Left ventricle myocardium superior (tissue), 1 donor: ENCODE measurements around the gene TP63. TPM values are rescaled to one million over a fixed set of nuclear protein-coding genes. Genes with fewer than 3 reads are reported as not detected.

Experiments used
- ATAC-seq: fragments of 200-7000 bp; cut with Tn5 transposase; one replicate; pipeline ENCODE4 v1.9.1; 2020; ENCODE audit warnings: mild to moderate bottlenecking, moderate library complexity
- DNase-seq: peaks from one replicate; pipeline ENCODE4 v3.0.0-alpha.2; 2020
- intact Hi-C: fragments of 100-400 bp; cut with micrococcal nuclease; formaldehyde crosslinking; loops from one replicate; pipeline ENCODE4 v1.11.0; 2022
- total RNA-seq: library from RNA; stranded (reverse); fragmentation: NEBNext Ultra II Directional; extraction: Animal tissue kit (Norgen Biotek cat#: 25700); gene quantifications from one replicate; pipeline ENCODE4 v1.2.1, GENCODE V29; 2021
- donor health status: DM: no; HTN: yes; CAD: no; lungs with severe emphysema.

TP63 gene
- total RNA-seq, 1 donor from 2014 or later, result 0.20 TPM

DNA sequence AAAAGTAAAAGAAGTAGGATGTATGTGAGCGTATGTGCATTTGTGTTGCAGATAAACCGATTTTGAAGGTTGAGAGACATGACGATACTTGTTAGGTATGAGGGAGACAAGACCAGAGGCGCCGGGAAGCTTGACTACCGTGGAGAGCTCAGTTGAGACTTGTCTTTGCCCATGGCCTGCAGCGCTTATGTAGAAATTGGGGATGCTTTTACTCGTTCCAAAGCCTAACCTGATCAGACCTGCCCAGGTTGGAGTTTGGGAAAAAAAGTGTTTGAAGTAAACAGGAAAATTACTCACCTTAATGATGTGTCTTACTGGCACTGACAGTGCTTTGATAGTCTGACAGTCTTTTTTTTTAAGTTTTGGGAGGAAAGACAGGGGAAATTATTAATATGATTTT, 202.8 kb downstream of the TP63 start:
- intact Hi-C loops, result no loop called here
- ATAC-seq, result no peak
- DNase-seq, result no peak

DNA sequence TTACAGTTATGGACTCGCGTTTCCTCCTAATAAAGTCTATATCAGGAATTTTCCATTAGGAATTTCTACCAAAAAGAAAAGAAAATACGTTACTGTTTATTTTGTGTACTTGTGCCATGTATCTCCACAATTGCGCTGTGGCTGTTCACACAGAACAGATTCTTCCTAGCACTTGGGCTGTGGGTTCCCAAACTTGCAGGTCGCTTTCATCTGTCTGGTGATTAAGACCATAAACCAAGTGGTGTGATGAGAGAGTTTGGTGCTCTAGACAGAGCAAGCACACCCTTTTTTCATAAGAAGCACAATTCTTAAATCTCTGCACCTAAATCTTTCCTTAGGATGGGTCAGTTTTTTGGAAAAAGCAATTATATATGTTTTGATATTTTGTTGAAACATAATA, 203.3 kb downstream of the TP63 start:
- intact Hi-C loops, result no loop called here
- DNase-seq, result no peak

DNA sequence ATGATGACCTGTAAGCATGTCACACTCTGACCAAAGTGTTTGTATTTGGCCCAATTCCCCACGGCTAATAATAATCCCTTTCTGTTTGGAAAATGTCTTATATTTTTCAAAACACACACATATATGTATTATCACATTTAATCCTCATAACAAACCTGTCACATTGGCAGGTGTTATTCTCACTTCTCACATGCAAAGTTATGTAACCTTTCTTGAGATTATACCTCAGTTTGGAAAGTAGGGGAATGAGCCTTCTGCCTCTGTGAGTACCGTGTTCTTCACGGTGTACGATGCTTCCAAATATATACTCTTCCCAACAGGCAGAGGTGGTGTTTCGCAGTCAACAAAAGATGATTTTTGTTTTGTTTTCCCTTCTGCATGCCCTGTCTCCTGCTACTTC, 205.6 kb downstream of the TP63 start:
- ATAC-seq, result no peak
- DNase-seq, result no peak
- intact Hi-C loops, result no loop called here

More for the DNA sequence above, 203.3 kb downstream of the TP63 start:
- ATAC-seq, result no peak

DNA sequence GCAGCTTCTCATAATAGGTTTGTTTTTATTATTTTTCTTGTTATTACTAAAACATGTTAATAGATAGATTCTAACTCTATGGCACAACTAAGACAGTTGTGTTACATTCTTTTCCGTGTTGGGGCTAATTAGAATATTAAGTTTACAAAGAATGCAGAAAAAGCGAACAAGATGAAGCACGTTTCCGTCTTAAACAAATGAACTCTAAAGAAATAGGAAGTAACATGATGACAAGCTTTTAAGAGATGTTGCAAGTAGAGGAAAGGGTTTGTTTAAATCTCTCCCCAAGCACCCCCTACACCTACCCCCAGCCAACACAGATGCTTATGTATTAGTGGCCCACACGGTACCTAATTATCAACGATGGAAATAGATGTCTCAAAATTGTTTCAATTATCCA, 207.1 kb downstream of the TP63 start:
- DNase-seq, result no peak
- intact Hi-C loops, result no loop called here
- no peak for ATAC-seq

DNA sequence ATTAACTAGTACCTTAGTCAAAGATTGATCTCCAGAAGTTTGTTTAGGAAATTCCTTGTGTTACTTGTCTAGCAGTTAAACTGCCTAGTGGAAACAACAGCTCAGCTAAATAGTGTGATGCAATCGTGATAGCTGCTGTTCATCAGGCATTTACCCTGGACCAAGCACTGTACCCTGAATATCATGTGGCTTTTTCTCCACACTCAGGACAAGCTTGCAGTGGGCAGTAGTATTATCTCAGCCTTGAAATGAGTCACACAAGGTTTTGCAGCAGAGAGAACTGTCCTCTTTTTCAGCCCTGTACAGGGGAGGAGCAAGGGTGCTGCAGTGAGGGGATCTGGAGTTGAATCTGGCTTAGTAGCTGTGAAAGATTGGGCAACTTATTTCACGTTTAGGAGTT, 208.4 kb downstream of the TP63 start:
- intact Hi-C loops, result no loop called here
- ATAC-seq (no peak), DNase-seq (no peak)

DNA sequence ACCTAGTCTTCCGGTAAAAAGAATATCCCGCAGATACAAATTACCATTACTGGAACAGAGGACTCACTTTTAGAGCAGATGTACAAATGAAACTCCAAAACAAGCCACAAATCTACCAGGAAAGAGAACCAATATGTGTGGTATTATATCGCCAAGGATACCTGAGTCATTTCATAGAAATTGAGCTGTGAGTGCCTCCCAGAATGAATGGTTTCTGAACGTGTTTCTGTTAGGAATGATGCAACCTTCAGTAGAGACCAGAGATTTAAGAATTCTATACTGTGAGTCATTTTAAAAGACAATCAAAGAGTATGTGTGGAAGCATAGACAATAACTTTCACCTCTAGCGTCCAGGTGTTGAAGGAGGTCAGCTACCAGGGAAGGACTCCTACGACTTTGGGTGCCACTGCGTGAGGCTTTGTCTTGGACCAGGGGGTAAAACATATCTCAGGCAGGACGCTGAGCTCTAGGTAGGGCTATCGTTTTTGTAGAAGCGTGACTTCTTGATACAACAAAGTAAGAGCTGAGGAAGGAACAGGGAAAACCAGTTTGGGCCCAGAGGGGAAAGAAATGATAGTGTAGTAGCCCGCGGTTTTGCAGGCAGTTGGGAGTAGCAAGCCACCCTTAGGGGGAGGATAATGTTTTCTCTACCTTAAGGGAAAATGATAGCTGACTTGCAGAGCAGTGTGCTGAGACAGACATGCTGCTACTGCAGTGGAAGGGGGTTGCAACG, 210.4 kb downstream of the TP63 start:
- DNase-seq (no peak), ATAC-seq (no peak)
- intact Hi-C loops, result no loop called here

DNA sequence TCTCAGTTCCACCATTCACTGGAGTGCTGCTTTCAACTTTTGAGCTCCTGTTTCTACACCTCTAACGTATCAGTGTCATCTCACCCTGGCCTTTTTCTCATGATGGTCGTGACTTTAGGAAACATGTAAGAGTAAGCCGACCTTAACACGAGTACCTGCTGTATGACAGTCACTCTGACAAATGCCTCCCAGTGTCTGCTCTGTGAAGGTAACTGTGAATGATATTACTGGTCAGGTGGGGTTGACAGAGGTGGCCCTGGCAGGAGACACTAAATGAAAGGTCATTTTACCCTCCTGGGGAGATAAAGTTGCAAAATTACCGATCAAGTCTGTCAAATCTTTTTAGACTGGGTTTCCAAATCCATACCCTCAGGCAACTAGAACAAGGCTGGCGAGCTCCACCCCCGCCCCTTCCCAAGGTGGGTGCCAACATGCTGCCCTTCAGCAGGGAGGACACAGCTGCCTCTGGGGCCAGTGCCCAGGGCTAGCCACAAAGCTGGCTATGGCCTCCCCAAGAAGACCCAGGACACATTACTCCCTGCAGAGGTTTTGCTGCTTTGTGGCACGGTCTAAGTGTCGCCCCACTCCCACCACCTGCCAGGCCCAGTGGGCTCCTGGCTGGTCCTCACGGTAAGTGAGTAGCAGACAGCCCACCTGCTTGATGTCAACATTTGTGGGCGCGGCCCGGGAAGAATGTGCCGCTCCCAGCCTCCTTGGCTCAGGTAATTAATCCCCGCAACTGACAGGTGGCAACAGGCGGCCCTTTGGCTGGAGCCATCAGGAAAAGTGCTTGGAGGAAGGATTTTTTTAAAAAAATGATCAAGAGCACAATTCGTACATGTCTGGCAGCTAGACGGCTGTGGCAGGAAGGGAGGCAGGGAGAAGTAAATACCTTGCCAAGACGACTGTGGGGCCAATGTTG, 211.8 kb downstream of the TP63 start:
- intact Hi-C loops, result no loop called here
- DNase-seq, result no peak
- no peak for ATAC-seq

DNA sequence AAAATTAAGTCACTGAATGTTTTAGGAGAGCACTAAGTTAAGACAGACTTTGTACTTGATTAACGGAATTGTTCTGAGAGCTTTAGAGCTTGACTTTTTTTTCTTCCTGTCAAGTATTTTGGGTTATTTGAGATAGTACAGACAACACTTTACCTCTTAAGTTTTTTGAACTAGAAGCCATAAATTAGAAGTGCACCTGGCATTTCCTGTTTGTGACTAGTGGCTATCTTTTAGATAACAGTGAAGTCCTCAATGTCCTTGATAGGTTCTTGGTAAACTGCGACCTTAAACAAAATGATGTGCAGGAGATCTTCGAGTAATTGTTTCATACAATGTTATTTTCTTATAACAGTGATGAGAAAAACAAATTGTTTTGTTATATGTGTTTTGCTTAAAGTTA, 213.9 kb downstream of the TP63 start:
- no peak for ATAC-seq
- intact Hi-C loops, result no loop called here

DNA sequence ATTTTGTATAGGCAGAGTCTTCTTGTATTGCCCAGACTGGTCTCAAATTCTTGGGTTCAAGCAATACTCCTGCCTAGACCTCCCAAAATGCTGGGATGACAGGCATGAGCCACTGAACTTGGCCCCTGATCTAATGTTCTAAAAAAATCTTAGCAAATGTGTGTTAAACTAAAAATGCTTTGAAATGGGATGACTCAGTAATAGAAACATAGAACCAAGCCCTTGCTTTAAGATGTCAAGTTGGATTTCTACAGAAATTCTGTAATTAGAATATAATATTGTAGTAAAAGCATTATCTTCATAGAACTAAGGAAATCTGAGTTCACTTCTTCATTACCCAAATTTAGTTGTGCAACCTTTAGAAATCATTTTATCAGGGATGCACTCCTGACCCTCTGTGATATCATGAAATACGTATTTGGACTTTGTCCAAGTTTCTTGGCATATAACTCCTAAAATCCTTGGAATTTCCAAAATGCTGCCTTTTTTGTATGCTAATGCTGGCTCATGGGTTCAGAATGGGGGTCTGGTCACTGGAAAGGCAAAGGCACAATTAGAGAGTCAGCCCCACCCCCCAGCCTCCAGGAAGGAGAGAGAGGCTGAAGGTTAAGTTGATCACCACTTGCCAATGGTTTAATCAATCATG, 217.3 kb downstream of the TP63 start:
- DNase-seq (no peak), ATAC-seq (no peak)
- intact Hi-C loops, result no loop called here

More for the DNA sequence above, 213.9 kb downstream of the TP63 start:
- no peak for DNase-seq

DNA sequence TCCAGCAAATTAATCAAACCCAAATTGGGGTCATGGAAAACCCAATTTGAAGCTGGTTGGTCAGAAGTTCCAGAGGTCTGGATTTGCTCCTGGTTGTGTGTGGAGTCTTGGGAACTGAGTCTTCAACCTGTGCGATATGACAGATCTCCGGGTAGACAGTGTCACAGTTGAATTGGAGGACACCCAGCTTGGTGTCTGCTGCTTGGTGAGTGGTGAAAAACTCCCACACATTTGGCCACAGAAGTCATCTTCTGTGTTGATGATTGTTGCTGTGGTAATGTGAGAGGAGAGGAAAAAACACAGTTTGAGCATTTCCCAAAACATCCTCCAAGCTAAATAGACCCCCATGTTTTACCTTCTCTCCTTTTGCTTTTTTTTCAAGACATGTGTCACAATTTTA, 218.1 kb downstream of the TP63 start:
- intact Hi-C loops, result no loop called here
- DNase-seq, result no peak
- no peak for ATAC-seq

DNA sequence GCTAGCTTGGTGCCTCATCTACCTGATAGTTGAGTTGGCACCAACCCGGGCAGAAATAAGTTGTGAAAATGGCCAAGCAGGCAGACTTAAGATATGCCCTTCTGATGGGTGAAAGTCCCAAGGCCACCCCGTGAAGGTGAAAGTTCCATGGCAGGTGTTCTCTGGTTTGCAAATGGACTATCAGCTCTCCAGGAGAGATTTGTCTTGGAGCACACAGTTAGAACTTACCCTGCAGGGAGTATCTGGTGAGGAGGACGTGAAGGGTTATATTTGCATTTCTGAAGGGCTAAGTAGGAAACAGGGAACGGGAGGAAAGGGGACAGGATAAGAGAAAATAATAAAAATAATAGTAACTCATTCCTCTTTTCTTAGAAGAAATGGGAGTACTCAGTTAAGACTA, 220.5 kb downstream of the TP63 start:
- ATAC-seq (no peak), DNase-seq (no peak)
- intact Hi-C loops, result no loop called here

DNA sequence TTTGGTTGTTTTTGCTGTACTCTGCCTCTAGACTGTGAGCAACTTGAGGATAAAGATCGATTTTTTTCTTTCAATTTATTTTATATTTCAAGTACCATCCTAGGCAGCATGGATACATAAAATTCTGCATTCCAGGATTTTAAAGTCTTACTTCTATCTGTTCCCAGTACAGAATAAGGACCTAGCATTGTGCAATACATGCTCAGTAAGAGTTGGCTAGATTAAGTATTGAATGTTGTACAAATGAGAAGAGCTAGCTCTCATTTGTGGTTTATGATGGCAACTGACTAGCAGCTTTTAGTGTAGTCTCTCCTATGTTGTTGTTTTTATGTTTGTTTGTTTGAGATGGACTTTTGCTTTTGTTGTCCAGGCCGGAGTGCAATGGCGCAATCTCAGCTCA, 222.7 kb downstream of the TP63 start:
- DNase-seq (no peak), ATAC-seq (no peak)
- intact Hi-C loops, result no loop called here

DNA sequence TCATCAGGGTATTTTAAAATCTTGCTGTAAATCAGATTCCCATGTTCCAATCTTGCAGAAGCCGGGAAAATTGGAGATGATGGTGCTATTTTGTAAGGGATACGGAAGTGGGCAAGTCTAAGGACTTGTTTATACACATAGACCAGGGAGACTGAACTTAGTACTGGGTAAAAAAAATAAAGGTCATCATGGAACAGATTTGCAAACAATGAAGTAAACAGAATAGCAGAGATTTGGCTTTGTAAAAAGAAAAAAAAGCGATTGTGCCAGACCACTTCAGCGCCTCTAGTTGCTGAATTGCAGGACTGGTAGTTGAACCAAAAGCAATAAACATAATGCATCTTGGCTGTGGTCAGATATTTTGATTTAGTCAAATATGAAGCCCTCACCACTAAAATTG, 229.1 kb downstream of the TP63 start:
- DNase-seq (no peak), ATAC-seq (no peak)
- intact Hi-C loops, result no loop called here

DNA sequence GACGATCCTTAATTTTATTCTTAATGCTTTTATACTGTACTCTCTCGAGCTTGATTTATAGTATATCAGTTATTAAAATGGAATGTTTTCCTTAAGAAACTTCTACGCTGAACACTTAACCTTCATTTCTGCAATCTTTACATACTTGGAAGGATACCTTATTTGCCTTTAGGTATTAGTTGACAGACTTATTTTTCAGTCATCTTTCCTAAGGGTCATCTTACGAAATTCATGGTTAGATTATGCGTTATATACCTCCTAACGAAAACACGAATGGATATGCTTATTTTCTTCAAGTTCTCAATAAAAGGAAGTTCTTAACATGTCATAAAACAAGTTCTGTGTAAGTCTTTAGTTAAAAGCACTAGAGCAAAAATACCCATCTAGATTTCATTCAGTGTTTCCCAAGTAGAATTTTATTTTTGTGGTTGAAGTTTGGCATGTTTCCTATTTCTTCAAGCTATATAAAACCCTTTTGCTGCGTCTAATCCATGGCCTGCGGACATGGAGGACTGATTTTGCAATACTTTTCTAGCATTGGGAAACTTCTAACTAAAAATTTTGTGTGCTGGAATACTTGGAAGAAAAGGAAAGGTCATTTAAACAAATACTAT, 231.3 kb downstream of the TP63 start:
- intact Hi-C loops, result no loop called here
- no peak for ATAC-seq
- DNase-seq, result no peak

DNA sequence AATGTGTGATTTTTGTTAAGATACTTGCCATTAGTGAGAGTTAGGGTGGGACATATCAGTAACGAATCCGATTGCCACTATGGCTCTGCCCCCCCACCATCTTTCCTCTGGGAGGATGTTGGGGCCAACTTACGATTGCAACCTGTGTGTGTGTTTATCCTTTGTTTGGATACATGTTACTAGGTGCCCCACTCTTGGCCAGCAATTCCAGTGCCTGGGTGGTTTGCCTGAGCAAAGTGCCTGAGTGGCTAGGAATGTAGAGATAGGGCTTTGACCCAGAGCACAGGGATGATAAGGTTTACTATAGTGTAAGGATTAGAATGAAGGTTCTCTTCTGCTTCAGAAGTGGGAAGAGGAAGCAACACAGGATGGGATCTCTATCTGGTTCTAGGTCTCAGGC, 231.8 kb downstream of the TP63 start:
- ATAC-seq (peak; percentile 100), DNase-seq (peak; percentile 68)
- intact Hi-C loops, result no loop called here

DNA sequence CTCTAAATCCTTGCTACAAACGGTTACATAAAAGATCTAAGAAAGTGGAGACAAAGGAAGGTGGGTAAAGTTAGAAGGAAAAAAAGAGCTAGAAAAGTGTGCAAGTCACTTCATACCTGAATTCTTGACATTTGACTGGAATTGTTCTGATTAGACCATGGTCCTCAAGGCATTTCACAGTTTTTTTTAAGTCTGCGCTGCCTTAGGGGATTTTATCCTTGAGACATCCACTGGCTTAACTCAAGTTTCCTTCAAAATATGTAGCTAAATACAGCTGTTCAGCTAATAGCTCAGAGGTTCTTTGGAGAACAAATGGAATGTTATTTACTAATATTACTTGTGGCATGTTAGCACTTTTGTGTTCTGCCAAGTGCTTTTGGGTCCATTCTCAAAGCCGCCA, 236.9 kb downstream of the TP63 start:
- intact Hi-C loops, result no loop called here
- ATAC-seq, result no peak
- no peak for DNase-seq

DNA sequence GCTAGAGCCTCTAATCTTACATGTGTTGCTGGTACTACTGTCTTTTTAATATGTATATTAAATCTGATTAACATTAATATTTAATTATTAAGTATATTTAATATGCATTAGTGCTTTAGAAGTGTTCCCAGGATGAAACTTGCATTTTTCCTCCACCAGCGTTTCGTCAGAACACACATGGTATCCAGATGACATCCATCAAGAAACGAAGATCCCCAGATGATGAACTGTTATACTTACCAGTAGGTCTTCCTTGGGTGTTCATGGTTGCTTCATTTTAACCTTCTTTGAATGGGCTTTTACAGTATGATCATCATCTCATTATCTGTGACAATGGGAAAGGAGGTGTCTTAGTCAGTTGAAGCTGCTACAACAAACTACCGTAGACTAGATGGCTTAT, 238.0 kb downstream of the TP63 start:
- DNase-seq, result no peak
- intact Hi-C loops, result no loop called here
- ATAC-seq, result no peak

DNA sequence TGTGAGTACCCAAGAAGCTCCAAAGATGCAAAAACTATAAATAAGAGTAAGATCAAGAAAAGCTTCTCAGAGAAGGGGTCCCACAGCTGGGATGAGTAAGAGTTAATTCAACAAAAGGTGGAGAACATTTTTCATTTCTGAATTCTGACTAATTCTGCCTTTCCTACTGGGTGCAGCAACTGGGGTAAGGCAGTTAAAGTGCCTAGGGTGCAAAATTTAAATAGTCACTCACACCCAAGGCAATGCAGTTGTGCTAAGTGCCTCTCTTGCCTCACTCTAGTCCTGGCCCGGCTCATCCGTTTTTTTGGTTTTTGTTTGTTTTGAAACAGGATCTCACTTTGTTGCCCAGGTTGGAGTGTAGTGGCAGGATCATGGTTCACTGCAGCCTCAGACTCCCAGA, 240.2 kb downstream of the TP63 start:
- ATAC-seq, result no peak

DNA sequence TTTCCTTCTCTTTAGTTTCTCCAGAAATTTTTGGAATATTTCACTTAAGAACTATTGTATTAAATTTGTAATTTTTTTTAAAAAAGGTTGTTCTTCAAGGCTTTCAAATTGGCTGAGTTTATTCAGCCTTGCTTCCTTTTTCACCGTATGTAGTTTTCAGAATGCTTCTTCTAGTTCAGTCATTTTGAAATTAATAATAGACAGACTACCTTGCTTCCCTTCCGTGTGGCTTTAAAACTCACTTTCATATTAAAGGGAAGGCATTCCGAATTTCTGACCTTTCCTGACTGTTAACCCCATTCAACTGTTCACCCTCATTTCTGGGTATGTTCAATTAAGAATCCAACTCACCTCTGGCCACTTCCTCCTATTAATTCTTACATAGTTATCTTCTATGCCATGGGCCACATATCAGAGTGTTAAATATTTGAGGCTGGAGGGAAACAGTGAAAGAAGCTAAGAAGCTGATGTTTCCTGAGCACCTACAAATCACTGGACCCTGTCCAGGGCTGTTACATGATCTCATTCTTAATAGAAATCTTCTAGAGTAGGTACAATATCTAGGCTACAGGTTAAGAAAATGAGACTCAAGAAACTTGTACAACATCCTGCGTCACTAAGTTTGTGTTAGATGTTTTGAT, 252.0 kb downstream of the TP63 start:
- DNase-seq (no peak), ATAC-seq (no peak)
- intact Hi-C loops, result no loop called here

More for the DNA sequence above, 240.2 kb downstream of the TP63 start:
- intact Hi-C loops, result no loop called here
- DNase-seq, result no peak
